SK-N-SH (cell line): ENCODE results near the gene C1orf210. TPM values are rescaled to one million over a fixed set of nuclear protein-coding genes. Genes with fewer than 3 reads are reported as not detected.

ENCODE experiments used
- CTCF ChIA-PET: fragments of 300-600, 350-600 bp; formaldehyde crosslinking; extraction: SDS; loops from one replicate; lab custom pipeline; 2021; lab: Yijun Ruan, JAX
- POLR2A ChIA-PET: fragments of 350-600 bp; sonication (Branson Sonifier 250); formaldehyde crosslinking; extraction: SDS; loops from one replicate; lab custom pipeline; 2020; ENCODE audit warnings: antibody characterized with exemption, inconsistent platforms; lab: Yijun Ruan, JAX
- DNase-seq: peaks from one replicate; pipeline ENCODE4 v3.0.0; 2012
- H2AFZ ChIP-seq: fragments of 200-600 bp; sonication (generic); 2 replicates; pipeline ENCODE4 v1.8.1; 2016; ENCODE audit warnings: antibody characterized with exemption, mild to moderate bottlenecking, low read depth
- H3F3A ChIP-seq: fragments of 200-600 bp; sonication (generic); replicated peaks from 2 replicates; pipeline ENCODE3; 2016; ENCODE audit warnings: antibody characterized with exemption, mild to moderate bottlenecking; ENCODE audit not compliant: insufficient read depth
- H3K27ac ChIP-seq, 2 experiments: fragments of 200-500 bp in 1 of 2; fragments of 200-600 bp in 1 of 2; sonication (Bioruptor generic) in 1 of 2; sonication (generic), shearing (Covaris generic) in 1 of 2; 2 replicates each; pipeline versions ENCODE4 v1.5.1 to v1.6.1; 2014 to 2016; ENCODE audit warnings: low read depth in 2 of 2, inconsistent platforms in 1 of 2, low read length in 1 of 2, mild to moderate bottlenecking in 1 of 2, mixed read lengths in 1 of 2
- H3K27me3 ChIP-seq: fragments of 200-600 bp; sonication (generic), shearing (Covaris generic); 2 replicates; pipeline ENCODE4 v1.6.1; 2016; ENCODE audit warnings: mixed run types; ENCODE audit not compliant: insufficient read depth
- H3K36me3 ChIP-seq, 2 experiments: fragments of 200-500 bp in 1 of 2; fragments of 200-600 bp in 1 of 2; sonication (Bioruptor generic) in 1 of 2; sonication (generic) in 1 of 2; replicated peaks in 1 of 2; 2 replicates each; pipeline versions ENCODE3 to v1.5.1; 2014 to 2016; ENCODE audit warnings: low read length in 1 of 2, mild to moderate bottlenecking in 1 of 2; ENCODE audit not compliant: insufficient read depth in 2 of 2, control insufficient read depth in 1 of 2
- H3K4me1 ChIP-seq, 2 experiments: fragments of 200-500 bp in 1 of 2; fragments of 200-600 bp in 1 of 2; sonication (Bioruptor generic) in 1 of 2; sonication (generic), shearing (Covaris generic) in 1 of 2; 2 replicates each; pipeline versions ENCODE4 v1.5.1 to v1.6.1; 2014 to 2016; ENCODE audit warnings: low read depth in 1 of 2, low read length in 1 of 2, mixed run types in 1 of 2; ENCODE audit not compliant: insufficient read depth in 2 of 2, control insufficient read depth in 1 of 2
- H3K4me2 ChIP-seq: fragments of 200-600 bp; sonication (generic), shearing (Covaris generic); 2 replicates; pipeline ENCODE4 v1.6.1; 2017; ENCODE audit warnings: mixed run types
- H3K4me3 ChIP-seq, 2 experiments: fragments of 200-500 bp in 1 of 2; fragments of 200-600 bp in 1 of 2; sonication (Bioruptor generic) in 1 of 2; sonication (generic), shearing (Covaris generic) in 1 of 2; 2 replicates each; pipeline versions ENCODE4 v1.5.1 to v1.8.1; 2014 to 2016; ENCODE audit warnings: low read depth in 2 of 2, inconsistent platforms in 1 of 2, low read length in 1 of 2, mild to moderate bottlenecking in 1 of 2, mixed read lengths in 1 of 2, moderate library complexity in 1 of 2
- H3K79me2 ChIP-seq: fragments of 200-600 bp; sonication (generic); 2 replicates; pipeline ENCODE4 v1.8.1; 2017; ENCODE audit warnings: mild to moderate bottlenecking; ENCODE audit not compliant: insufficient read depth
- H3K9ac ChIP-seq: fragments of 200-600 bp; sonication (generic); 2 replicates; pipeline ENCODE4 v1.6.1; 2017; ENCODE audit warnings: mixed run types
- H3K9me2 ChIP-seq: fragments of 200-600 bp; sonication (generic); 2 replicates; pipeline ENCODE4 v1.6.1; 2017; ENCODE audit warnings: mixed run types
- H3K9me3 ChIP-seq: fragments of 200-600 bp; sonication (generic); 2 replicates; pipeline ENCODE4 v1.6.1; 2017; ENCODE audit warnings: mixed run types, mild to moderate bottlenecking, moderate library complexity
- H4K20me1 ChIP-seq: fragments of 200-600 bp; sonication (generic); 2 replicates; pipeline ENCODE4 v1.6.1; 2017; ENCODE audit warnings: mild to moderate bottlenecking, mixed run types; ENCODE audit not compliant: insufficient read depth
- EP300 ChIP-seq, 2 experiments: IDR thresholded peaks; 2 replicates each; pipeline versions ENCODE4 v1.4.0 to v1.6.1; 2012; ENCODE audit warnings: borderline replicate concordance in 1 of 2, low read depth in 1 of 2, low read length in 1 of 2
- EZH2phosphoT487 ChIP-seq: fragments of 200-600 bp; sonication (generic); IDR thresholded peaks from 2 replicates; pipeline ENCODE4 v1.6.1; 2017; ENCODE audit warnings: low read depth, mixed run types, mild to moderate bottlenecking, antibody characterized with exemption, moderate library complexity, borderline replicate concordance
- FOSL2 ChIP-seq: IDR thresholded peaks from 2 replicates; pipeline ENCODE4 v1.4.0; 2012; ENCODE audit warnings: low read depth, mild to moderate bottlenecking, moderate library complexity, borderline replicate concordance
- NFIC ChIP-seq: IDR thresholded peaks from 2 replicates; pipeline ENCODE4 v1.4.0; 2012; ENCODE audit warnings: borderline replicate concordance
- NRF1 ChIP-seq: IDR thresholded peaks from 2 replicates; pipeline ENCODE4 v1.6.1; 2012; ENCODE audit warnings: low read depth, mild to moderate bottlenecking, low read length
- SMC3 ChIP-seq: IDR thresholded peaks from 2 replicates; pipeline ENCODE4 v1.6.1; 2012; ENCODE audit warnings: low read depth, low read length, improper control_type of control experiment
- TAF1 ChIP-seq: IDR thresholded peaks from 2 replicates; pipeline ENCODE4 v1.6.1; 2012; ENCODE audit warnings: low read depth, mild to moderate bottlenecking, low read length, moderate library complexity, borderline replicate concordance
- TCF12 ChIP-seq: IDR thresholded peaks from 2 replicates; pipeline ENCODE4 v1.4.0; 2012
- YY1 ChIP-seq: IDR thresholded peaks from 2 replicates; pipeline ENCODE4 v1.4.0; 2012; ENCODE audit warnings: low read depth, mild to moderate bottlenecking
- WGBS: methylation state at CpG from one replicate; pipeline ENCODE4 v1.1.6; 2017; ENCODE audit warnings: low lambda C conversion rate; 5-methylcytosine and 5-hydroxymethylcytosine counted together
- polyA plus RNA-seq, 3 experiments: library from polyadenylated mRNA; depleted of rRNA; stranded (reverse); fragments of >200 nt; gene quantifications; 2 replicates each; pipeline ENCODE4 v1.2.3, GENCODE V29; 2012
- TF ChIP-seq, protein P1 (sequence below): fragments of 150-350 bp; IDR thresholded peaks from 2 replicates; pipeline ENCODE4 v1.6.1; 2016; ENCODE audit warnings: mild to moderate bottlenecking, low read depth, low read length
- TF ChIP-seq, protein P2 (sequence below): fragments of 150-350 bp; IDR thresholded peaks from 2 replicates; pipeline ENCODE4 v1.6.1; 2017; ENCODE audit warnings: antibody characterized with exemption, low read length, low read depth, borderline replicate concordance

Gene C1orf210
- polyA plus RNA-seq, 1 of the 3 experiments (the other 2 are of a cell fraction): not detected

DNA sequence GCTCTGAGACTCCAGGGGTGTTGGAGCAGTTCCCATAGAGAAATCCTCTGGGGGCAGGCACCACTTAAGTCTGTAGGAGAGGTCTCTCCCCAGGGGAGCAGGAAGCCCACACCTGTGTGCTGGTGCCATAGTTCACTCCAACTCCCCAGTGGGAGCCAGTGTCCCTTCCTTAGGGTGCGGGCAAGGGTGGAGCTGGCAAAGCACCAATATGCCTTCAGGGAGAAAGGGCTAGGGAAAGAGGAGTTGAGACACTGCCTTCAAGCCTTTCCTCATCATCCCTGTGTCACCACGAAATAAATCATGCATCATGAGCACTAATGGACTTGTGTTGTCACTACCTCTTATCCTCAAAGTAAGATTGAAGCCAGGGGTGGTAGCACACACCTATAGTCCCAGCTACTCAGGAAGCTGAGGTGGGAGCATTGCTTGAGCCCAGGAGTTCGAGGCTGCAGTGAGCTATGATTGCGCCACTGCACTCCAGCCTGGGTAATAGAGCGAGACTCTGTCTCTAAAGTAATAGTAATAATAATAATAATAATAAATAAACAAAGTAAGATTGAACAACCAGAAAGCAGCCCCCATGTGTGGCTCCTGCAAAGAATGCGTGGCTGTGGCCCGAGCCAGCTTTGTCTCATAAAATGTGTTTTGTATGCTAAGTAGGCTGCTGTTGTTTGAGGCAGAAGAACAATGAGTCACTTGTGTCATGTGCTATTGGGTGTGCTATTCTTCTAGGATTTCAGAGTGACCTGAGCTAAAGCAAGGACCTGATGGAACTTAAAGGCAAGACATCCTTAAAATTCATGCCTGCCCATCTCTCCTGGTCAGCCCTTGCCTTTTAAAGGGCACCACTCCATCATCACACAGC lies 8.7 kb upstream of the C1orf210 start:
- Histone ChIP-seq H3K4me1 (0 out of 4 replicates have a peak, but pooled peaks cover 0 to 6% of the 10 kb centered on the region in 2 experiments), H3K4me2 (no peak overlapping the region), H3K4me3 (no peak overlapping the region), H3K27ac (no peak overlapping the region), H3F3A (no peaks in the 10 kb centered on the region), H3K27me3 (0 out of 2 replicates have a peak, but pooled peaks cover 5% of the 10 kb centered on the region), H3K79me2 (no peaks in the 10 kb centered on the region), H3K9ac (no peak overlapping the region), H3K9me2 (no peaks in the 10 kb centered on the region), H3K9me3 (no peaks in the 10 kb centered on the region), H3K36me3 (no peaks in the 10 kb centered on the region), H4K20me1 (no peaks in the 10 kb centered on the region), H2AFZ (no peak overlapping the region)
- 72% methylated on average over 7 of the region's 7 CpGs for WGBS
- no peak for DNase-seq
- ChIA-PET POLR2A (interaction anchor here (0.6 kb wide), 1 partner anchor 9 kb away, joined by 4 read pairs; no protein-coding TSS in a partner anchor), CTCF (interaction anchor here (0.9 kb wide), 1 partner anchor 14 kb away, joined by 3 read pairs; no protein-coding TSS in a partner anchor)
- TF ChIP-seq FOSL2: peak; percentile 3; the same call in 1 of the 2 replicates
- TF ChIP-seq NRF1: no peak
- no peak for TF ChIP-seq EP300 (IDR thresholded peaks at IDR 0.05; ENCODE audit: borderline replicate concordance in 1 of 2, low read depth in 1 of 2, low read length in 1 of 2)

DNA sequence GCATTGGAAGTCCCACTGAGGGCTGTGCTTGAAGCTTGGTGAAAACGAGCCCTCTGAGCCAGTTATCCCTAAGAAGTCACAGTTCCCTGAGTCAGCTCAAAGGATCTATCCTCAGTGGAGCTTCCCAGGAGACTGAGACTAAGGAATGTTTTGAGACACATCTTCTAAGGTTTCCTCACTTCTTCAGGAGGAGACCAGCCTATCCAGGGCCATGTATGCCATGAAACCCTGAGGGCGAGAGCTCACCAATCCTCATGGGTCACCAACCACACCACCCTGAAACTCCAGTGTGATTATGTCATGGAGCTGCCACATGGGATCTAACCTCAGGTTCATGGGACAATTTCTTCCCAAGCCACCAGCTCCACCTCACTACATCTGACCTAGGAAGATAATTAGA lies 7.8 kb upstream of the C1orf210 start:
- Histone ChIP-seq H3K27me3 (peaks cover 15% of the 10 kb centered on the region; the same call in 1 of the 2 replicates), H3K9me3 (no peaks in the 10 kb centered on the region), H3K4me3 (no peak overlapping the region), H3K27ac (no peak overlapping the region), H4K20me1 (no peaks in the 10 kb centered on the region), H2AFZ (no peak overlapping the region), H3K9me2 (no peaks in the 10 kb centered on the region), H3K9ac (no peak overlapping the region), H3K79me2 (no peaks in the 10 kb centered on the region), H3K4me2 (no peak overlapping the region), H3K4me1 (0 out of 4 replicates have a peak, but pooled peaks cover 0 to 6% of the 10 kb centered on the region in 2 experiments), H3K36me3 (no peaks in the 10 kb centered on the region), H3F3A (no peaks in the 10 kb centered on the region)
- no peak for DNase-seq
- POLR2A ChIA-PET: no interaction called here
- TF ChIP-seq SMC3: no peak
- TF ChIP-seq NFIC: no peak
- TF ChIP-seq, protein P1, sequence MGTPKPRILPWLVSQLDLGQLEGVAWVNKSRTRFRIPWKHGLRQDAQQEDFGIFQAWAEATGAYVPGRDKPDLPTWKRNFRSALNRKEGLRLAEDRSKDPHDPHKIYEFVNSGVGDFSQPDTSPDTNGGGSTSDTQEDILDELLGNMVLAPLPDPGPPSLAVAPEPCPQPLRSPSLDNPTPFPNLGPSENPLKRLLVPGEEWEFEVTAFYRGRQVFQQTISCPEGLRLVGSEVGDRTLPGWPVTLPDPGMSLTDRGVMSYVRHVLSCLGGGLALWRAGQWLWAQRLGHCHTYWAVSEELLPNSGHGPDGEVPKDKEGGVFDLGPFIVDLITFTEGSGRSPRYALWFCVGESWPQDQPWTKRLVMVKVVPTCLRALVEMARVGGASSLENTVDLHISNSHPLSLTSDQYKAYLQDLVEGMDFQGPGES: no peak
- TF ChIP-seq EP300 (IDR thresholded peaks at IDR 0.05; ENCODE audit: borderline replicate concordance in 1 of 2, low read depth in 1 of 2, low read length in 1 of 2): no peak
- no peak for TF ChIP-seq EZH2phosphoT487
- TF ChIP-seq TCF12: no peak
- TF ChIP-seq YY1: no peak
- no peak for TF ChIP-seq TAF1
- TF ChIP-seq, protein P2, sequence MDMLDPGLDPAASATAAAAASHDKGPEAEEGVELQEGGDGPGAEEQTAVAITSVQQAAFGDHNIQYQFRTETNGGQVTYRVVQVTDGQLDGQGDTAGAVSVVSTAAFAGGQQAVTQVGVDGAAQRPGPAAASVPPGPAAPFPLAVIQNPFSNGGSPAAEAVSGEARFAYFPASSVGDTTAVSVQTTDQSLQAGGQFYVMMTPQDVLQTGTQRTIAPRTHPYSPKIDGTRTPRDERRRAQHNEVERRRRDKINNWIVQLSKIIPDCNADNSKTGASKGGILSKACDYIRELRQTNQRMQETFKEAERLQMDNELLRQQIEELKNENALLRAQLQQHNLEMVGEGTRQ: no peak
- 63% methylated on average over 2 of the region's 2 CpGs for WGBS
- CTCF ChIA-PET: no interaction called here
